CD4-positive, alpha-beta T cell treated with Interleukin-21 for 1 hour (primary cell): ENCODE results near the gene VEGFA.

Experiments
- DNase-seq: peaks from one replicate; pipeline ENCODE4 v3.0.0-alpha.2; 2020

The VEGFA gene

DNA sequence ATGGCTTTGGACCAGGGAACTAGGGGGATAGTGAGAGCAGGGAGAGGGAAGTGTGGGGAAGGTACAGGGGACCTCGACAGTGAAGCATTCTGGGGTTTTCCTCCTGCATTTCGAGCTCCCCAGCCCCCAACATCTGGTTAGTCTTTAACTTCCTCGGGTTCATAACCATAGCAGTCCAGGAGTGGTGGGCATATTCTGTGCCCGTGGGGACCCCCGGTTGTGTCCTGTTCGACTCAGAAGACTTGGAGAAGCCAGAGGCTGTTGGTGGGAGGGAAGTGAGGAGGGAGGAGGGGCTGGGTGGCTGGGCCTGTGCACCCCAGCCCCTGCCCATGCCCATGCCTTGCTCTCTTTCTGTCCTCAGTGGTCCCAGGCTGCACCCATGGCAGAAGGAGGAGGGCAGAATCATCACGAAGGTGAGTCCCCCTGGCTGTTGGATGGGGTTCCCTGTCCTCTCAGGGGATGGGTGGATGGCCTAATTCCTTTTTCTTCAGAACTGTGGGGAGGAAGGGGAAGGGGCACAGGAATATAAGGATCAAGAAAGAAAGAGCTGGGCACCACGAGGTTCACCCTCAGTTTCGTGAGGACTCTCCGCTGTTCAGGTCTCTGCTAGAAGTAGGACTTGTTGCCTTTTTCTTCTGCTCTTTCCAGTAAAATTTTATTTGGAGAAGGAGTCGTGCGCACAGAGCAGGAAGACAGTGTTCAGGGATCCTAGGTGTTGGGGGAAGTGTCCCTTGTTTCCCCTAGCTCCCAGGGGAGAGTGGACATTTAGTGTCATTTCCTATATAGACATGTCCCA, 4.2 kb downstream of the VEGFA start:
- no peak for DNase-seq

DNA sequence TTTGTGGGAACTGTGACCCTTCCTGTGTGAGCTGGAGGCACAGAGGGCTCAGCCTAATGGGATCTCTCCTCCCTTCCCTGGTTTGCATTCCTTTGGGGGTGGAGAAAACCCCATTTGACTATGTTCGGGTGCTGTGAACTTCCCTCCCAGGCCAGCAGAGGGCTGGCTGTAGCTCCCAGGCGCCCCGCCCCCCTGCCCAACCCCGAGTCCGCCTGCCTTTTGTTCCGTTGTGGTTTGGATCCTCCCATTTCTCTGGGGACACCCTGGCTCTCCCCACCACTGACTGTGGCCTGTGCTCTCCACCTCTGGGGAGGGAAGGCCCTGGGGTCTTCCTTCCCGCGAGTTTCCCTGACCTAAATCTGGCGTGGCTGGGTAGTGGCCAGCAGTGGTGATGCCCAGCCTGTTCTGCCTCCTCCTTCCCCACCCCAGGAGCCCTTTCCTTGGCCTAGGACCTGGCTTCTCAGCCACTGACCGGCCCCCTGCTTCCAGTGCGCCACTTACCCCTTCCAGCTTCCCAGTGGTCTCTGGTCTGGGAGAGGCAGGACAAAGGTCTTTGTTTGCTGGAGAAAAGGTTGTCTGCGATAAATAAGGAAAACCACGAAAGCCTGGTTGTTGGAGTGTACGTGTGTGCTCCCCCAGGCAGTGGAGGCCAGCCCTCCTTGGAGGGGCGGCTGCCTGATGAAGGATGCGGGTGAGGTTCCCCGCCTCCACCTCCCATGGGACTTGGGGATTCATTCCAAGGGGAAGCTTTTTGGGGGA, 4.9 kb downstream of the VEGFA start:
- peak; percentile 61 for DNase-seq

DNA sequence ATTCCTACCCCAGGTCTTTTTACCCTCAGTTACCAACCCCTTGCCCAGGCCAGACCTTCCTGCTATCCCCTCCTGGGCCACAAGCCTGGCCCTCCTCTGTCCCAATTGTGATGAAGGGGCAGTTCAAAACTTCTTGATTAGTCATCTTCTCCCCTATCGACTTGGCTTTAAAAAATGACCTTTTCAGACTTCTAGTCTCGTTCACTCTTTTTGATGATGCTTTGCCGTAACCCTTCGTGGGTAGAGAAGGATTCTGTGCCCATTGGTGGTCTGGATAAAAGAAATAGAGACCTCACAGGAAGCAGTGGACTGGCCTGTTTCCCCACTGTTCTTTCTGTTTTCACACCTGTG, 5.5 kb downstream of the VEGFA start:
- no peak for DNase-seq

DNA sequence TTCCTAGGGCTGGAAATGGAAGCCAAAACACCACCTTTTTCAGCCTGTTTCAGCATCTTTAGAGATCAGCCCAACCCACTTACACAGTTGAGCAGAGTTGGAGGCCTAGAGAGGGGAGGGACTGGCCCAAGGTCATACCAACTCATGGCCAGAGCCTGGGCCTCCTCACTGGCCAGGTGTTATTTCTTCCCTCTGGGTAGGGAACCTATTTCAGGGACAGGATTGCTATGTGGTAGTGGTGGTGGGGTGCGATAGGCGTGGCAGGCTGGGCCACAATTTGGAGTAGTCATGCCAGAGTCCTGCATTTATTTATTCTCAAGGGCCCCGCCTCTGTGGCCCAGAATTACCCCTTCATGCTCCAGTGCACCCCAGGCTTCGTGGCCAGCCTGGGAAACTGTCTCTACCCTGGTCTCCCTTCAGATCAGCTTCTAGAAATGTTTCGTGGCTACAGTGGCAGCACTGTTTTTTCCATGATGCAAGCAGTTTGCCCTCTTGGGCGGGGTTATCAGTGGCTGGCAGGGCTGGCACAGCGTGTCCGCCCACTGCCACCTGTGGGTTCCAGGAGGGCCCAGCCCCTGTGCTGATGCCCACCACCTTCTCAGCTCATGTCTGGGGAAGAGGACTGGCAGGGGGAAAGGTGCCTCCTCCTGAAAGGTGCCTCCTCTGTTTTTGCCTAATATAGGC, 6.2 kb downstream of the VEGFA start:
- DNase-seq = no peak

DNA sequence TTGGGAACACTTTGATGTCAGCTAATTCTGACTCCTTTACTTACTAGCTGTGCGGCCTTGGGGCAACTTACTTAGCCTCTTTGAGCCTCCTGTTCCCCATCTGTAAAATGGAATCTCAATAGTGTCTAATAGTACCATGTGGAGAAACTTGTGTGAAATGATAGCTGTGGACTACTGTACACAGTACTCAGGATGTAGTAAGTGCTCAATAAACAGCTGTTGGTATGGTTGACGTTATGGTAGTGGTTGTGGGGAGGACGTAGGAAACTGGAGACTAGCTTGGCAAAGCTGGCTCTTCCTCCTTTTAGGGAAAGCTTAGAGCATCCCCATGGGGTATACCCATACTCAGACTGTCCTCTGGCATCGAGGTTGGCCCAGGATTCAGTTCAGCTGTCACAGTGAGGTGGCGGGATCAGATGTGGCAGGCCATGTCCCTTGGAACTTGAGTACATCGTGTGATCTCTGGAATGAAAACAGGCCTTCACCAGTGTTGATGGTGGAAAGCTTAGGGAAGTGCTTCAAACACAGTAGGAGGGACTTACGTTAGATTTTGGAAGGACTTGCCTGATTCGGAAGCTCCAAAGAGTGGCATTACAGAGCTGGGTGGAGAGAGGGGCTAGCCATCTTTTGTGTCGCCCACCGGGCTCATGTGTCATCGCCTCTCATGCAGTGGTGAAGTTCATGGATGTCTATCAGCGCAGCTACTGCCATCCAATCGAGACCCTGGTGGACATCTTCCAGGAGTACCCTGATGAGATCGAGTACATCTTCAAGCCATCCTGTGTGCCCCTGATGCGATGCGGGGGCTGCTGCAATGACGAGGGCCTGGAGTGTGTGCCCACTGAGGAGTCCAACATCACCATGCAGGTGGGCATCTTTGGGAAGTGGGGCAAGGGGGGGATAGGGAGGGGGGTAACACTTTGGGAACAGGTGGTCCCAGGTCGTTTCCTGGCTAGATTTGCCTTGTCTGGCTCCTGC, 7.1 kb downstream of the VEGFA start:
- no peak for DNase-seq

DNA sequence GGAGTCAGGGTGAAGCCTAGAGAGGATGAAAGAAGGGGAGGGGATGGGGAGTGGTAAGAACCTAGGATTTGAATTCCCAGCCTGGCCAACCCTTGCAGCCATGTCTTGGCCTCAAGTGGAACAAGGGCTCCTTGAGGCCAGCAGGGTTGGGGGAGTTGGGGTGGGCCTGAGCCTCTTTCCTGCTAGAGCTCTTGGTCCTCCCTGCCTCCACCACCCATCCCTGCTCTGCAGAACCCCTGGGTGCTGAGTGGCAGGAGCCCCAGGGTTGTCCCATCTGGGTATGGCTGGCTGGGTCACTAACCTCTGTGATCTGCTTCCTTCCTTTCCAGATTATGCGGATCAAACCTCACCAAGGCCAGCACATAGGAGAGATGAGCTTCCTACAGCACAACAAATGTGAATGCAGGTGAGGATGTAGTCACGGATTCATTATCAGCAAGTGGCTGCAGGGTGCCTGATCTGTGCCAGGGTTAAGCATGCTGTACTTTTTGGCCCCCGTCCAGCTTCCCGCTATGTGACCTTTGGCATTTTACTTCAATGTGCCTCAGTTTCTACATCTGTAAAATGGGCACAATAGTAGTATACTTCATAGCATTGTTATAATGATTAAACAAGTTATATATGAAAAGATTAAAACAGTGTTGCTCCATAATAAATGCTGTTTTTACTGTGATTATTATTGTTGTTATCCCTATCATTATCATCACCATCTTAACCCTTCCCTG, 8.3 kb downstream of the VEGFA start:
- DNase-seq = no peak

DNA sequence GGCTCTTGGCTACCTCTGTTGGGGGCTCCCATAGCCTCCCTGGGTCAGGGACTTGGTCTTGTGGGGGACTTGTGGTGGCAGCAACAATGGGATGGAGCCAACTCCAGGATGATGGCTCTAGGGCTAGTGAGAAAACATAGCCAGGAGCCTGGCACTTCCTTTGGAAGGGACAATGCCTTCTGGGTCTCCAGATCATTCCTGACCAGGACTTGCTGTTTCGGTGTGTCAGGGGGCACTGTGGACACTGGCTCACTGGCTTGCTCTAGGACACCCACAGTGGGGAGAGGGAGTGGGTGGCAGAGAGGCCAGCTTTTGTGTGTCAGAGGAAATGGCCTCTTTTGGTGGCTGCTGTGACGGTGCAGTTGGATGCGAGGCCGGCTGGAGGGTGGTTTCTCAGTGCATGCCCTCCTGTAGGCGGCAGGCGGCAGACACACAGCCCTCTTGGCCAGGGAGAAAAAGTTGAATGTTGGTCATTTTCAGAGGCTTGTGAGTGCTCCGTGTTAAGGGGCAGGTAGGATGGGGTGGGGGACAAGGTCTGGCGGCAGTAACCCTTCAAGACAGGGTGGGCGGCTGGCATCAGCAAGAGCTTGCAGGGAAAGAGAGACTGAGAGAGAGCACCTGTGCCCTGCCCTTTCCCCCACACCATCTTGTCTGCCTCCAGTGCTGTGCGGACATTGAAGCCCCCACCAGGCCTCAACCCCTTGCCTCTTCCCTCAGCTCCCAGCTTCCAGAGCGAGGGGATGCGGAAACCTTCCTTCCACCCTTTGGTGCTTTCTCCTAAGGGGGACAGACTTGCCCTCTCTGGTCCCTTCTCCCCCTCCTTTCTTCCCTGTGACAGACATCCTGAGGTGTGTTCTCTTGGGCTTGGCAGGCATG, 9.2 kb downstream of the VEGFA start:
- no peak for DNase-seq

DNA sequence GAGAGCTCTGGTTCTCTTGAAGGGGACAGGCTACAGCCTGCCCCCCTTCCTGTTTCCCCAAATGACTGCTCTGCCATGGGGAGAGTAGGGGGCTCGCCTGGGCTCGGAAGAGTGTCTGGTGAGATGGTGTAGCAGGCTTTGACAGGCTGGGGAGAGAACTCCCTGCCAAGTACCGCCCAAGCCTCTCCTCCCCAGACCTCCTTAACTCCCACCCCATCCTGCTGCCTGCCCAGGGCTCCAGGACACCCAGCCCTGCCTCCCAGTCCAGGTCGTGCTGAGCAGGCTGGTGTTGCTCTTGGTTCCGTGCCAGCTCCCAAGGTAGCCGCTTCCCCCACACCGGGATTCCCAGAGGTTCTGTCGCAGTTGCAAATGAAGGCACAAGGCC, 9.8 kb downstream of the VEGFA start:
- no peak for DNase-seq

DNA sequence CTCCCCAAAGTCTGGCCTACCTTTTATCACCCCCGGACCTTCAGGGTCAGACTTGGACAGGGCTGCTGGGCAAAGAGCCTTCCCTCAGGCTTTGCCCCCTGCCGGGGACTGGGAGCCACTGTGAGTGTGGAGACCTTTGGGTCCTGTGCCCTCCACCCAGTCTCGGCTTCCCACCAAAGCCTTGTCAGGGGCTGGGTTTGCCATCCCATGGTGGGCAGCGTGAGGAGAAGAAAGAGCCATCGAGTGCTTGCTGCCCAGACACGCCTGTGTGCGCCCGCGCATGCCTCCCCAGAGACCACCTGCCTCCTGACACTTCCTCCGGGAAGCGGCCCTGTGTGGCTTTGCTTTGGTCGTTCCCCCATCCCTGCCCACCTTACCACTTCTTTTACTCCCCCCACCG, 10.3 kb downstream of the VEGFA start:
- no peak for DNase-seq

DNA sequence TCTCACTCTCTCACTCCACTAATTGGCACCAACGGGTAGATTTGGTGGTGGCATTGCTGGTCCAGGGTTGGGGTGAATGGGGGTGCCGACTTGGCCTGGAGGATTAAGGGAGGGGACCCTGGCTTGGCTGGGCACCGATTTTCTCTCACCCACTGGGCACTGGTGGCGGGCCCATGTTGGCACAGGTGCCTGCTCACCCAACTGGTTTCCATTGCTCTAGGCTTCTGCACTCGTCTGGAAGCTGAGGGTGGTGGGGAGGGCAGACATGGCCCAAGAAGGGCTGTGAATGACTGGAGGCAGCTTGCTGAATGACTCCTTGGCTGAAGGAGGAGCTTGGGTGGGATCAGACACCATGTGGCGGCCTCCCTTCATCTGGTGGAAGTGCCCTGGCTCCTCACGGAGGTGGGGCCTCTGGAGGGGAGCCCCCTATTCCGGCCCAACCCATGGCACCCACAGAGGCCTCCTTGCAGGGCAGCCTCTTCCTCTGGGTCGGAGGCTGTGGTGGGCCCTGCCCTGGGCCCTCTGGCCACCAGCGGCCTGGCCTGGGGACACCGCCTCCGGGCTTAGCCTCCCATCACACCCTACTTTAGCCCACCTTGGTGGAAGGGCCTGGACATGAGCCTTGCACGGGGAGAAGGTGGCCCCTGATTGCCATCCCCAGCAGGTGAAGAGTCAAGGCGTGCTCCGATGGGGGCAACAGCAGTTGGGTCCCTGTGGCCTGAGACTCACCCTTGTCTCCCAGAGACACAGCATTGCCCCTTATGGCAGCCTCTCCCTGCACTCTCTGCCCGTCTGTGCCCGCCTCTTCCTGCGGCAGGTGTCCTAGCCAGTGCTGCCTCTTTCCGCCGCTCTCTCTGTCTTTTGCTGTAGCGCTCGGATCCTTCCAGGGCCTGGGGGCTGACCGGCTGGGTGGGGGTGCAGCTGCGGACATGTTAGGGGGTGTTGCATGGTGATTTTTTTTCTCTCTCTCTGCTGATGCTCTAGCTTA, 11.2 kb downstream of the VEGFA start:
- no peak for DNase-seq

DNA sequence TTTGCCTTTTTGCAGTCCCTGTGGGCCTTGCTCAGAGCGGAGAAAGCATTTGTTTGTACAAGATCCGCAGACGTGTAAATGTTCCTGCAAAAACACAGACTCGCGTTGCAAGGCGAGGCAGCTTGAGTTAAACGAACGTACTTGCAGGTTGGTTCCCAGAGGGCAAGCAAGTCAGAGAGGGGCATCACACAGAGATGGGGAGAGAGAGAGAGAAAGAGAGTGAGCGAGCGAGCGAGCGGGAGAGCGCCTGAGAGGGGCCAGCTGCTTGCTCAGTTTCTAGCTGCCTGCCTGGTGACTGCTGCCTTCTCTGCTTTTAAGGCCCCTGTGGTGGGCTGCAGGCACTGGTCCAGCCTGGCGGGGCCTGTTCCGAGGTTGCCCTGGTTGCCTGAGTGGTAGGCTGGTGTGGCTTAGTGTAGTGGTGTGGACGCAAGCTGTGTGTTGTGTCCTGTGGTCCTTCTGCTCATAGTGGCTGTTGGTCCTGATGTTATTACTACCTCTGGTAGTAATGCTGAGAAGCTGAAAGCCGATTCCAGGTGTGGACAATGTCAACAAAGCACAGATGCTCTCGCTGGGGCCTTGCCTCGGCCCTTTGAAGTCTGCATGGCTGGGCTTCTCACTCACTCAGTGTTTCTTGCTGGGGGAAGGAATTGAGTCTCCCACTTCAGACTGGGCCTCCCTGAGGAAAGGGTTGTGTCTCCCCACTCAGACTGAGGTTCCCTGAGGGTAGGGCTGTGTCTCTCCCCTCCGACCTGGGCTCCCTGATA, 12.1 kb downstream of the VEGFA start:
- DNase-seq = no peak

DNA sequence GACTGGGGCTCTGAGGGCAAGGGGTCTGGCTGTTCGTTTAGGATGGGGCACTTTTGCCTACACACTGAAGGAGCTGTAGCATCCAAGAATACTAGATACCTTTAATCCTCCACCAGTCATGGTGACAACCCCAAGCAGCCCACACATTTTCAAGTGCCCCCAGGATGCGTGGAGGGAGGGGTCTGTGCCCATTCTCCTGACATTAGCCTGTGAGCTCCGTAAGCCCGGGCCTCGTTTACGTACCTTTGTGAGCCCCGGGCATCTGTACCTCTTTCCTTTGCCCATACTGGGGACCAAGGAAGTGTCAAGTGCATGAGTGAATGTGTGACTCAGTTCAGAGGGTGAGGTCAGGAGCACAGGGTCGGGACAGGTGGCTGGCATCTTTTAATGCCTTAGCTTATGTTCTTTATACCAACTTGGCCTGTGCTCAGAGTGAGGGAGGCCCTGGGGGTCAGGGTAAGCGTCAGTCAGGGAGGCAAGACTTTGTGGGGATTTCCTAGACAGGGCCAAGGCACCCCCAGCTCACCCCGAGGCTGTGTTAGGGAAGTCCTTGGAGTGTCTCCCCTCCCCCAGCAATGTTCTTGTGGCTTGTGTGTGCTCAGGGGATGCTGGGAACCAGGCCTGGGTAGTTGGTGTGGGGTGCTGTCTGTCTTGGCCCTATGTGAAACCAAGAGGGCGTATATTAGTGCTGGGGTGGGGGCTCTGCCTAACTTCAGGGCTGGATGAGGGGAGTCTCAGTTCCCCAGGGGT, 12.9 kb downstream of the VEGFA start:
- no peak for DNase-seq

DNA sequence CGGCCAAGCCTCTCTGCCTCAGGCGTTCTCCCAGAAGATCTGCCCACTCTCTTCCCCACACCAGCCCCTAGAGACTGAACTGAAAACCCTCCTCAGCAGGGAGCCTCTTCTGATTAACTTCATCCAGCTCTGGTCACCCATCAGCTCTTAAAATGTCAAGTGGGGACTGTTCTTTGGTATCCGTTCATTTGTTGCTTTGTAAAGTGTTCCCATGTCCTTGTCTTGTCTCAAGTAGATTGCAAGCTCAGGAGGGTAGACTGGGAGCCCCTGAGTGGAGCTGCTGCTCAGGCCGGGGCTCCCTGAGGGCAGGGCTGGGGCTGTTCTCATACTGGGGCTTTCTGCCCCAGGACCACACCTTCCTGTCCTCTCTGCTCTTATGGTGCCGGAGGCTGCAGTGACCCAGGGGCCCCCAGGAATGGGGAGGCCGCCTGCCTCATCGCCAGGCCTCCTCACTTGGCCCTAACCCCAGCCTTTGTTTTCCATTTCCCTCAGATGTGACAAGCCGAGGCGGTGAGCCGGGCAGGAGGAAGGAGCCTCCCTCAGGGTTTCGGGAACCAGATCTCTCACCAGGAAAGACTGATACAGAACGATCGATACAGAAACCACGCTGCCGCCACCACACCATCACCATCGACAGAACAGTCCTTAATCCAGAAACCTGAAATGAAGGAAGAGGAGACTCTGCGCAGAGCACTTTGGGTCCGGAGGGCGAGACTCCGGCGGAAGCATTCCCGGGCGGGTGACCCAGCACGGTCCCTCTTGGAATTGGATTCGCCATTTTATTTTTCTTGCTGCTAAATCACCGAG, 14.2 kb downstream of the VEGFA start:
- DNase-seq = no peak

DNA sequence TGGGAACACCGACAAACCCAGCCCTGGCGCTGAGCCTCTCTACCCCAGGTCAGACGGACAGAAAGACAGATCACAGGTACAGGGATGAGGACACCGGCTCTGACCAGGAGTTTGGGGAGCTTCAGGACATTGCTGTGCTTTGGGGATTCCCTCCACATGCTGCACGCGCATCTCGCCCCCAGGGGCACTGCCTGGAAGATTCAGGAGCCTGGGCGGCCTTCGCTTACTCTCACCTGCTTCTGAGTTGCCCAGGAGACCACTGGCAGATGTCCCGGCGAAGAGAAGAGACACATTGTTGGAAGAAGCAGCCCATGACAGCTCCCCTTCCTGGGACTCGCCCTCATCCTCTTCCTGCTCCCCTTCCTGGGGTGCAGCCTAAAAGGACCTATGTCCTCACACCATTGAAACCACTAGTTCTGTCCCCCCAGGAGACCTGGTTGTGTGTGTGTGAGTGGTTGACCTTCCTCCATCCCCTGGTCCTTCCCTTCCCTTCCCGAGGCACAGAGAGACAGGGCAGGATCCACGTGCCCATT, 15.3 kb downstream of the VEGFA start:
- no peak for DNase-seq

DNA sequence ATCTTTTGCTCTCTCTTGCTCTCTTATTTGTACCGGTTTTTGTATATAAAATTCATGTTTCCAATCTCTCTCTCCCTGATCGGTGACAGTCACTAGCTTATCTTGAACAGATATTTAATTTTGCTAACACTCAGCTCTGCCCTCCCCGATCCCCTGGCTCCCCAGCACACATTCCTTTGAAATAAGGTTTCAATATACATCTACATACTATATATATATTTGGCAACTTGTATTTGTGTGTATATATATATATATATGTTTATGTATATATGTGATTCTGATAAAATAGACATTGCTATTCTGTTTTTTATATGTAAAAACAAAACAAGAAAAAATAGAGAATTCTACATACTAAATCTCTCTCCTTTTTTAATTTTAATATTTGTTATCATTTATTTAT, 15.9 kb downstream of the VEGFA start:
- DNase-seq = no peak

DNA sequence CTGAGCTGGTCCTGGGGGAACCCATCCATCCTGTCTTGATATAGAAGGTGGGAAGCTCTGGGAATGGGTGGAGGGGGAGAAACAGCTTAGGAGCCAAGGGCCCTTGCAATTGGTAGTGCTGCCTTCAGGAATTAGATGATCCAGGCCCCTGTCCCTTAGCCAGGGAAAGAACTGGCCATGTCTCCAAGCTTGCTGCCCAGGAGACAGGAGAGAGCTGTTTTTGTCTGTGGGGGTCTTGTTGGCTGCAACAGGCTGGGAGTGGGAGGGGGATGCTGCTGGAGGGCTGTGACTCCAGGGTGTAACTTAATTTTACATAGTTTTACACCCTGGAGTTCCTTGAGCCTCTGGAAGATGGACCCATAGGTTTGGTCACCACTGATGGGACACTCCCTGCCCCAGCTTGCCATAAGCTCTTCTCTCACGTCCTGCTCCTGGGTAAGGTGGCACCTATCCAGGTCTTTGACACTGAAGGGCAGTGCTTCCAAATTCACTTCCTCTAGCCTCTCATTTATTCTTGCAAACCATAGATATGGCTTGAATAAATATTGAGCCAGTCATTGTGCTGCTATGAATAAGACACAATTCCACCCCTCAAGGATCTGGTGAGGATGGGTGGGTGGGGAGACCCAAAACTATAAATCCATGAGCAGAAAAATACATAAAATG, 16.8 kb downstream of the VEGFA start:
- DNase-seq = no peak
